Stomach (tissue), 4 donors: ENCODE data around the gene ARL2BP.

Experiments used
- EP300 ChIP-seq: sonication (generic); formaldehyde crosslinking; IDR thresholded peaks from one replicate; pipeline ENCODE4 v1.6.1; 2017; ENCODE audit warnings: antibody characterized with exemption
- POLR2A ChIP-seq, 4 donors: fragments of 450-650 bp; IDR thresholded peaks; one replicate each; pipeline ENCODE4 v1.6.1; 2016; ENCODE audit warnings: antibody characterized with exemption in 4 of 4, control low read depth in 2 of 4, mild to moderate bottlenecking in 1 of 4, moderate library complexity in 1 of 4
- POLR2AphosphoS5 ChIP-seq, 3 donors: sonication (generic); formaldehyde crosslinking; IDR thresholded peaks; one replicate each; pipeline ENCODE4 v1.6.1; 2016; ENCODE audit warnings: antibody characterized with exemption in 3 of 3
- TF ChIP-seq, protein P1 (sequence below), 7 experiments: fragments of 450-650 bp in 4 of 7; fragments of 200-600 bp in 3 of 7; sonication (generic) in 3 of 7; IDR thresholded peaks; one replicate each; pipeline ENCODE4 v1.5.1; 2016 to 2019; ENCODE audit warnings: antibody characterized with exemption in 7 of 7, control low read depth in 2 of 7, mild to moderate bottlenecking in 1 of 7

DNA sequence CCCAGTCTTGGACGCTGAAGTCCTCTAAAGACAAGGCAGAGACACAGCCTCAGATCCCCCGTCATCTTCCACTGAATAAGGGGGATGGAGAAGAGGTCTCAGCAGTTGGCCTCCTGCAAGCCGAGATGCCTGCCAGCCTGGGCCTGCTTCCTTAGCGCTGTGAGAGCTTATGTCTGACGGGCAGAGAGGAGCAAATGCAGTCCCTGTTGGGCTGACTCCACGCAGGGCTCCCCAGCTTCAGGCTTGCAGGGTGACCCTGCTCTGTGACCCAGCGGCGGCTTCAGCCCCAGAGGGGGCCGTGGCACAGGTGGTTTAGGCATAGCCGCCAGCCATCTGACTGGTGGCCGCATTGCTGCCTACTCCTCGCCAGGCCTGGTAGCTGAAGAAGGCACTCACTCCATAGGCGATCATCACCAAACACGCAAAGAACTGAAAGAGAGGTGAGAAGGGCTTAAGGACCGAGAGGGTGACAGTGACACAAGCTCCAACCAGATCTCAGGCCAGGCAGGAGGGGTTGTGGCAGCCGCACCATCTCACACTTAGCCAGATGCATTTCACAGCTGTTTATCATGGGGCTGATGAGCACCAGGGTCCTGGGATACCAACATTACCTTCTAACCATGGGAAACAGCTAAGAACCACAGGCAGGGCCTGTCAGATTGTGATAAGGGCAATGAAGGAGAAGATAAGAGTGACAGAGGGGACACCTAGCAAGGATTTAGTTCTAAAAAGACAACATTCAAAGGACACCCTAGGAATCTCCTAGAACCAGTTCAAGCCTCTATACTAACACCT is 11.7 kb downstream of the ARL2BP start:
- TF ChIP-seq POLR2A (IDR thresholded peaks at IDR 0.05) (no peak), EP300 (no peak), POLR2AphosphoS5 (IDR thresholded peaks at IDR 0.05) (no peak)
- TF ChIP-seq, protein P1, sequence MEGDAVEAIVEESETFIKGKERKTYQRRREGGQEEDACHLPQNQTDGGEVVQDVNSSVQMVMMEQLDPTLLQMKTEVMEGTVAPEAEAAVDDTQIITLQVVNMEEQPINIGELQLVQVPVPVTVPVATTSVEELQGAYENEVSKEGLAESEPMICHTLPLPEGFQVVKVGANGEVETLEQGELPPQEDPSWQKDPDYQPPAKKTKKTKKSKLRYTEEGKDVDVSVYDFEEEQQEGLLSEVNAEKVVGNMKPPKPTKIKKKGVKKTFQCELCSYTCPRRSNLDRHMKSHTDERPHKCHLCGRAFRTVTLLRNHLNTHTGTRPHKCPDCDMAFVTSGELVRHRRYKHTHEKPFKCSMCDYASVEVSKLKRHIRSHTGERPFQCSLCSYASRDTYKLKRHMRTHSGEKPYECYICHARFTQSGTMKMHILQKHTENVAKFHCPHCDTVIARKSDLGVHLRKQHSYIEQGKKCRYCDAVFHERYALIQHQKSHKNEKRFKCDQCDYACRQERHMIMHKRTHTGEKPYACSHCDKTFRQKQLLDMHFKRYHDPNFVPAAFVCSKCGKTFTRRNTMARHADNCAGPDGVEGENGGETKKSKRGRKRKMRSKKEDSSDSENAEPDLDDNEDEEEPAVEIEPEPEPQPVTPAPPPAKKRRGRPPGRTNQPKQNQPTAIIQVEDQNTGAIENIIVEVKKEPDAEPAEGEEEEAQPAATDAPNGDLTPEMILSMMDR (IDR thresholded peaks at IDR 0.05): no peak
